SW480 (cell line): ENCODE results near the gene TSPAN11.

Source experiments
- DNase-seq: peaks from one replicate; pipeline ENCODE4 v3.0.0-alpha.2; 2016; ENCODE audit warnings: low spot score

The TSPAN11 gene

DNA sequence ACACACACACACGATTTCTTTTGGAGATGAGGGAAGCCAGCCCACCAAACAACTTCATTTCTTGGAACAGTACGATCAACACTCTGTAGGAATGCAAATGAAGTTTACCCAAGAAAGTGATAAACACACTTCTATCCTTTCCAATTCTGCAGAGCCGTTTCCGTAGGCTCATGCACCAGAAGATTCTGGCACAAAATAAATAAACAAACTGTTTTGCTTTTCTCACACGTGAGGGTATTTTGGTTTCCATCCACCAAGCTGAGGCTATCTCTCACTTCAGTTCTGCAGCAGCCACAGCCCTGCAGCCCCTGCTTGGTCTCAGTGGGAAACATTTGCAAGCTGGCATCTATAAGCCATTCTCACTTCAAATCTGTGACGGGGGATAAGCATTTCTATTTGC is 15.3 kb upstream of the TSPAN11 start:
- no peak for DNase-seq

DNA sequence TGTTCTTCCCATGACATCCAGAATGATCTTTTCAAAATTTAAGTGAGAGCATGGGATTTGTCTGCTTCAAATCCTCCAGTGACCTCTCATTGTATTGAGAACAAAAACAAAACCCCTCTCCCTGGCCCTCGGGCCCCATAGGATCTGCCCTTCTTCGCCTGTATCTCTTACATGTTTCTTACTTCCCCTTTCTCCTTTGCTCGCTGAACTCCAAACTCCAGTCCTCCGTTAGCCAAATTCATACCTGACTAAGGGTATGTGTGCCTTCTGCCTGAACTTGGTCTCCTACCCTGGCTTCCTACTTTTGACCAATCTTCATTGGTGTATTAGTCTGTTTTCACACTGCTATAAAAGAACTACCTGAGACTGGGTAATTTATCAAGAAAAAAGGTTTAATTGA is 13.2 kb upstream of the TSPAN11 start:
- no peak for DNase-seq

GRCh38 chr12:30914986-30915591 is 11.5 kb upstream of the TSPAN11 start:
- DNase-seq: no peak

- no peak for DNase-seq
Observed at GRCh38 chr12:30923057-30923456, 3.5 kb upstream of the TSPAN11 start.

- DNase-seq: no peak
Observed at GRCh38 chr12:30925607-30926242, 823 bp upstream of the TSPAN11 start.

GRCh38 chr12:30927222-30927611 is 669 bp downstream of the TSPAN11 start:
- no peak for DNase-seq

DNA sequence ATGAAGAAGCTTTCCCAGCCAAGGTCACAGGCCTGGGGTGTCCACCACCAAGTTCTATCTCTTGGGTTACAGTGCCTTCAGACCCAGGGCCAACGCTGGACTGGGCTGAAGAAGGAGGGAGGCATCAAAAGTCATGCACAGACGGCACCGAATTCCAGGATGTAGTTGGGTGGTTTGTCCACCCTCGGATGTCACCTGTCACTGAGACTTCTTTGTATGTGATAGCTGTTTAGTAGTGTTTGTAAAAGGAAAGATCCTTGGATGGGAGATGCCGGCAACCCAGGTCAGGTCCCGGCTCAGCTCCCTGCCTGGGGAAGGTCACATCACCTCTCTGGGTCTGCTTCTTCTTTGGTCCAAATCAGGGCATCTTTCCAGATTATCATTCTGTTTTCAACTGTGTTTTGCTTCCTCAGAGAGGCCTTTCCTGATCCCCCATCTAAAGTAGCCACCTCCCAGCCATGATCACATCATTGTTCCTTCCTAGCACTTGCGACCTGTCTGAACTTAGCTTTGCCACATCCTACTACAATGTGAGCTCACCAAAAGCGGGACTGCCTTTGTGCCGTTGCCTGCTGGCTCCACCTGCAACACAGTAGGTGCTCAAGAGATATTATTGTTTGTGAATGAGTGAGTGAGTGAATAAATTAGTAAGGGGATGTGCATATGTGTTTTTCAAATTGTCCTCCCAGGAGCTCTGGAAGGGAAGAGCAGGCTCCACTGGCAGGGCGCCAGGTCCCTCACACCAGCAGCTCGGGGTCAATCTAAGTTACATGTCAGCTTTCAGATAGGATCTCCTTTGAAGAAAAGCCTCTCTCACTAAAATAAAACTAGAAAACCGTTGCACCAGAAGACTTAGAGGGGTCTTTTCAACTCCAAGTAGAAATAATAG is 2.1 kb downstream of the TSPAN11 start:
- no peak for DNase-seq

- DNase-seq: no peak
Observed at GRCh38 chr12:30930238-30930637, 3.7 kb downstream of the TSPAN11 start.

DNA sequence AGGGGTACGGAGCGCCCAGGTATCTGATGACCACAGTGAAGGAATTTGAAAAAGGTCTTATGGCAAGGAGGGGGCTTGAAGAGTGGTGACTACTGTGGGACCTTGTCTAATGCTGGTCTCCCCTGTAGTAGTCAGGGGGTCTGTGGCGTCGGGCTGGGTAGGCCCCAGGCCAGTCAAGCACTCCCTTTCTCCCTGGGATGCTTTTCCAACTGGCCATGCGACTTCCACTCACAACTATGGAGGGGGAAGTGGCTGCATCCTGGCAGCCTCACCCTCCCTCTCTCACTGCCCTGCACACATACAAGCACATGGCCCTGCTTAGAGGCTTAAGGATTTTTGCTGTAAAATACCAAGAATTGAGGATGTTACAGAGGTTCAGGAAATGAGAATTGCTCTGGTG is 4.1 kb downstream of the TSPAN11 start:
- no peak for DNase-seq

DNA sequence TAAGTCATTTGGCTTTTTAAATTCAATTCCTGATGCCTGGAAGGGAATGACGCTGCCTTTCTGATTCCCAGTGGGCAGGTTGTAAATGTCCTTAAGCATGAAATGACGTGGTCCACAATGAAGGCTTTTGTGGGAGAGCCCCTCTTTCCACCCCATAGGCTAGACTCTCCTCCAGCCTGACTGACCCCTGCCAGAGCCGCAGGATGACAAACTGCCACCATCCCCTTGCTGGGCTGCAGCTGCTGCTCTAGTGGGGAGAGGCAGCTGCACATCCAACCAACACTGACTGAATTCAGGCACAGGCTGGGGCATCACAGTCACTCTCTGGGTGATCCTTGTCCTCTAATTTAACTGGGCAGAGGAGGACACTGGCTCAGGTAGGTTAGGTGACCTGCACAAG is 6.3 kb downstream of the TSPAN11 start:
- no peak for DNase-seq

DNA sequence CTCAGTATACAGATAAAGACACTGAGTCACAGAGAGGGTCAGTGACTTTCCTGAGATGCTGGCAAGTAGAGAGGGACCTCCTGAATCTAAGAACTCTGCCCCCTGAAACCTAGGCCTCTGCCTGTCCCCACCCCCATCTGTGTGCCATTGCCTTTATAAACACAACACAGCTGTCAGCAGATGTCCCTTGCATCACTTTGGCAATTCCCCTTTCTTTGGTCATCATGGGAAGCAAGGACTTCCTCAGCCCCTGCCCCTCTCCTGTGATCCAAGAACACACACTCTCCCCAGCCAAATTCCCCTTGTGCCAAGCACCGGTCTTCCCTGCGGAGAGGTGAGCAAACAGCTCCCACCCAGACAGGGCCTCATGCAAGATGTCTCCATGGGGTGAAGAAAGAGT is 8.3 kb downstream of the TSPAN11 start:
- DNase-seq: no peak

- DNase-seq: no peak
Observed at GRCh38 chr12:30936036-30936435, 9.5 kb downstream of the TSPAN11 start.

GRCh38 chr12:30939234-30939633 is 12.7 kb downstream of the TSPAN11 start:
- DNase-seq: peak; percentile 59

DNA sequence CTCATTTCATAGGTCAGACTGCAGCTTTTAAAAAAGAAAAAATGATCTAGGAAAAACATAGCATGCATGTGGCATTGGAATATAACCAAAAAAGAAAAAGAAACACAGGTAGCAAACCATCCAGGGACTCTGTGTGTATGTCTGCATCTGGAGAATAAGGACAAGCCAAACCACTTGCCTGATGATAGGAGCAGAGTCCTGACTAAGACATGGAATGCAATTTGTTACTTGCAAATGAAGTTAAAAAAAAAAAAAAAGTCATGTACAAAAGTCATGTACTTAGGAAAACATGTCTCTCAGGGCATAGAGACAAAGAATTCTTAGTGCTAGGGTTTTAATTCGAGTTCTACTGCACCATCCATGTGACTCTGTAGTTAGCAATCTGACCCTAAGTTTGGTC is 15.9 kb downstream of the TSPAN11 start:
- no peak for DNase-seq

DNA sequence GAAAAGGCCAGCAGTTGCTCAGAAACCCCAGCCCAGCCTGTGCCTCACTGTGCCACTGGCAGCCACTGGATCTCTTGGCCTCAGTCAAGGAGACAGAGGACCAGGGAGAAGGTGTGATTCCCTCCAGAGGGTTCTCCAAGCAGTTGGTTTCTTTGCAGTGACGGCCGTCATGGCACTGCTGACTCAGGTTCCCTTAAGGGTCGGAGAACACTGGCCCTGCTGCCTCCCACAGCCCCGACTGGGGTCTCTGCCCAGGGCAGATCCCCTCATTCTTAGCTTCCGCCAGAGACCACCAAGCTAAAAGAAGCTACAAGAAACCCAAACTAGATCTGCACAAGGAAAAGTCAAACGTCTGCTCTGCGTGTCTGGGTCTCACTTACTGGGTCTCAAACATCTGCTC is 16.4 kb downstream of the TSPAN11 start:
- no peak for DNase-seq

DNA sequence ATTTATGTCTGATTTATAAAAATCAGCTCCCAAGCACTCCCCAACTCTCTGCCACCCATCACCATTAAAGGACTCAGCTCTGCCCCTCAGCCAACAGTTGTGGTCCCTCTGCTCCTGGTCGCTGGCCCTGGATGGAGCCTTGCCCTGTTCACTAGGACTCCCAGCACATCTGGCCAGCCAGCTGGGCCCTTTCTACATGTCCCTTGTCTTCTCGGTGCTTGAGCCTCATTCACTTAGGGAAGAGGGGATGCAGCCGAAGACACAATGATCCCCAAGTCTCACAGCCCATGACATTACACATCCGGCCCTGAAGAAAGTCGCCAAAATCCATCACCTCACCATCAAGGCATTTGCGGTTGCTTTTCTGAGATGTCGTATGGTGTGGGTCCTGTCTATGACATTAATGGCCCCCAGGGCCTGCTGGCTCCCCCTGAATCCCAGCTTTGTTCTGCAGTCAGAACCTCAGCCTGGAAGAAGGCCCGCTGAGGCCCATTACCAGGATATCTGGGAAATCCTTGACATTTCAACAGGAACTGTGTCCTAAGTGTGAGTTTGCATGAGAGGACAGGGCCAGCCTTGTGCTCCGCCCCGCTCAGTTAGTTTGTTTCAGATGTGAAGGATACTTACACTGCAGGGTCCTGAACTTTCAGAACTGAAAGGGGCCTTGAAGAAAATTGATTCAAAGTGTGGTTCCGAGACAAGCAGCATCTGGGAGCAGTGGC is 19.1 kb downstream of the TSPAN11 start:
- no peak for DNase-seq

GRCh38 chr12:30952015-30952414 is 25.5 kb downstream of the TSPAN11 start:
- no peak for DNase-seq

DNA sequence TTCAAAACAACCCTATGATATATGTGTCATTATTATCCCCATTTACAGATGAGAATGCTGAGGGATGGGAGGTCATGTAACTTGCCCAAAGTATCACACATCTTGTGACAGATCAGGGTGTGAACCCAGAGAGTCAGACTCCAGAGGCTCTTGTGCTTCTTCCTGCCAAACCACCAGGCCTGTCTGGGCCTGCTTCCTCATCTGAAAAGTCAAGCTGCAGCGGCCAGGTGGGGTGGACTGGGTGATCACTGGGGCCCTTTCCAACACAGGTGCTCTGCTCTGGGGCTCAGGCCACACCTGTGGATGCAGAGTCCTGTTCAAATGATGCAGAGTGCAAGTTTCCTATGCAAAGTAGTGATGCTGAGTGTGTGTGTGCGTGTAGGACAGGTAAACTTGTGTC is 26.7 kb downstream of the TSPAN11 start:
- DNase-seq: no peak

GRCh38 chr12:30953951-30954751 is 27.6 kb downstream of the TSPAN11 start:
- DNase-seq: peak; percentile 11

GRCh38 chr12:30955214-30955613 is 28.7 kb downstream of the TSPAN11 start:
- DNase-seq: no peak

DNA sequence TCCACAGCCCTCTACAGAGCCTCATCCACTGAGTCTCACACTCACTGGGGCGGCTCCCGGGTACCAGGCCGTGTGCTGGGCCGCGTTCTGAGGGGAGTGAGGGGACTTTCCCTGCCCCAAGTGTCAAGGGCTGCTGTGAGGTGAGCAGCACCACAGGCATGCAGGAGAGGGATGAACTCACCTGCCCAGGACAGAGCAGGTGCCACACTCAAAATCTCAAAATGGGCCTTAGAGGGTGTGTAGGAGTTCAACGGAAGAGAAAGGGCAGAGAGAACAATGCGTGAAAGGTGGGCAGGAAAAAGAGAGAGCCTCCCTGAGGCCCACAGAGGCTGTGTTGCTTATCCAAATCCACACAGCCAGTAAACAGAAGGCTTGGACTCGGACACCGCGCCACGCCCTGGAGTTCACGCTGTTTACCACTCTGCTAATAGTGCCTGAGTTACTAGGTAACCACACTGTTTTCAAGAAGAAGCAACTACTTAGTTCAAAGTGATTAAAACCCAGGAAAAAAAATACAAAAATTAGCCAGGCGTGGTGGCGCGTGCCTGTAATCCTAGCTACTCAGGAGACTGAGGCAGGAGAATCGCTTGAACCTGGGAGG is 32.7 kb downstream of the TSPAN11 start:
- no peak for DNase-seq
